B cell (primary cell): ENCODE data around the gene NPTN. TPM values are rescaled to one million over a fixed set of nuclear protein-coding genes. Genes with fewer than 3 reads are reported as not detected.

Experiments
- ATAC-seq: fragments of 200-7000 bp; cut with Tn5 transposase; one replicate; pipeline ENCODE4 v1.10.0; 2021; ENCODE audit warnings: low read depth, mild to moderate bottlenecking, moderate number of reproducible peaks, moderate library complexity
- CTCF ChIA-PET: fragments of 350-600 bp; sonication (Branson Sonifier 250); formaldehyde crosslinking; loops from one replicate; lab custom pipeline; 2021; ENCODE audit warnings: antibody characterized with exemption, inconsistent platforms; lab: Charles Lee
- POLR2A ChIA-PET: fragments of 350-600 bp; sonication (Branson Sonifier 250); formaldehyde crosslinking; loops from one replicate; lab custom pipeline; 2021; ENCODE audit warnings: antibody characterized with exemption; lab: Charles Lee
- DNase-seq: peaks from one replicate; pipeline ENCODE4 v3.0.0; 2013
- H2AFZ ChIP-seq: 2 replicates; pipeline ENCODE4 v1.6.1; 2012; ENCODE audit warnings: mild to moderate bottlenecking, low read depth, low read length; ENCODE audit not compliant: insufficient read depth, poor library complexity, severe bottlenecking
- H3K27ac ChIP-seq, 2 donors: 1 replicate in 1 of 2; 2 replicates in 1 of 2; pipeline ENCODE4 v1.5.1; 2012 to 2013; ENCODE audit warnings: low read length in 2 of 2, mild to moderate bottlenecking in 2 of 2, moderate library complexity in 1 of 2
- H3K27me3 ChIP-seq, 4 experiments: fragments of 200-600 bp in 1 of 4; sonication (generic) in 1 of 4; replicated peaks in 1 of 4; 1 replicate in 2 of 4; 2 replicates in 2 of 4; pipeline versions ENCODE4 v1.6.1 to v1.7.0; 2013 to 2016; ENCODE audit warnings: low read length in 3 of 4, mild to moderate bottlenecking in 2 of 4, mixed read lengths in 1 of 4, moderate library complexity in 1 of 4; ENCODE audit not compliant: insufficient read depth in 4 of 4, control insufficient read depth in 3 of 4; ENCODE audit errors: control extremely low read depth in 1 of 4
- H3K36me3 ChIP-seq, 2 experiments: replicated peaks in 1 of 2; 1 replicate in 1 of 2; 2 replicates in 1 of 2; pipeline versions ENCODE4 v1.6.1 to v1.7.1; 2013; ENCODE audit warnings: low read length in 1 of 2; ENCODE audit not compliant: insufficient read depth in 2 of 2, control insufficient read depth in 1 of 2; ENCODE audit errors: control extremely low read depth in 1 of 2, extremely low read depth in 1 of 2
- H3K4me1 ChIP-seq, 2 donors: fragments of 200-600 bp in 1 of 2; sonication (generic) in 1 of 2; 1 replicate in 1 of 2; 2 replicates in 1 of 2; pipeline versions ENCODE4 v1.5.1 to v1.6.1; 2013 to 2017; ENCODE audit warnings: low read length in 2 of 2; ENCODE audit not compliant: control insufficient read depth in 2 of 2, insufficient read depth in 2 of 2
- H3K4me2 ChIP-seq: replicated peaks from 2 replicates; pipeline ENCODE3; 2012; ENCODE audit warnings: mild to moderate bottlenecking, low read depth, low read length; ENCODE audit not compliant: poor library complexity, severe bottlenecking
- H3K4me3 ChIP-seq, 5 experiments: fragments of 200-600 bp in 1 of 5; sonication (generic) in 1 of 5; 1 replicate in 3 of 5; 2 replicates in 2 of 5; pipeline versions ENCODE4 v1.5.1 to v1.7.0; 2011 to 2016; ENCODE audit warnings: low read length in 4 of 5, mild to moderate bottlenecking in 4 of 5, low read depth in 2 of 5, control low read depth in 1 of 5, moderate library complexity in 1 of 5; ENCODE audit not compliant: insufficient read depth in 1 of 5; ENCODE audit errors: control extremely low read depth in 1 of 5, extremely low read depth in 1 of 5
- H3K79me2 ChIP-seq: fragments of 200-600 bp; sonication (generic); one replicate; pipeline ENCODE4 v1.6.0; 2016; ENCODE audit warnings: low read length; ENCODE audit not compliant: control insufficient read depth, insufficient read depth
- H3K9ac ChIP-seq: fragments of 200-600 bp; sonication (generic); 2 replicates; pipeline ENCODE4 v1.6.1; 2017; ENCODE audit warnings: mild to moderate bottlenecking, low read length, moderate library complexity
- H3K9me3 ChIP-seq, 3 donors: one replicate each; pipeline versions ENCODE4 v1.6.1 to v1.7.1; 2013; ENCODE audit warnings: low read length in 2 of 3; ENCODE audit not compliant: control insufficient read depth in 2 of 3, insufficient read depth in 1 of 3; ENCODE audit errors: control extremely low read depth in 1 of 3
- H4K20me1 ChIP-seq: 2 replicates; pipeline ENCODE4 v1.6.0; 2012; ENCODE audit warnings: mild to moderate bottlenecking, low read length; ENCODE audit not compliant: insufficient read depth, control insufficient read depth, poor library complexity, severe bottlenecking
- H3K27ac Mint-ChIP-seq: one replicate; pipeline ENCODE4 v1.8.0; 2021; ENCODE audit warnings: mixed read lengths
- H3K27me3 Mint-ChIP-seq: one replicate; pipeline ENCODE4 v1.8.0; 2021; ENCODE audit warnings: mixed read lengths
- H3K4me1 Mint-ChIP-seq: one replicate; pipeline ENCODE4 v1.8.0; 2021; ENCODE audit warnings: mixed read lengths
- H3K4me3 Mint-ChIP-seq: one replicate; pipeline ENCODE4 v1.8.0; 2021; ENCODE audit warnings: mixed read lengths
- H3K9me3 Mint-ChIP-seq: one replicate; pipeline ENCODE4 v1.8.0; 2022; ENCODE audit warnings: mixed read lengths; ENCODE audit not compliant: insufficient read depth
- CTCF ChIP-seq: fragments of 200-600 bp; IDR thresholded peaks from one replicate; pipeline ENCODE4 v1.8.0; 2022; ENCODE audit warnings: antibody characterized with exemption, mild to moderate bottlenecking
- EZH2 ChIP-seq: IDR thresholded peaks from 2 replicates; pipeline ENCODE4 v1.6.1; 2012; ENCODE audit warnings: borderline replicate concordance, low read depth, mild to moderate bottlenecking, moderate library complexity, low read length; ENCODE audit not compliant: insufficient read depth, poor library complexity, severe bottlenecking
- WGBS: methylation state at CpG from one replicate; pipeline ENCODE4 v1.1.5; 2013; ENCODE audit warnings: missing lambda C conversion rate; ENCODE audit not compliant: insufficient coverage; 5-methylcytosine and 5-hydroxymethylcytosine counted together
- intact Hi-C: fragments of 100-400 bp; cut with micrococcal nuclease; formaldehyde crosslinking; loops from one replicate; pipeline ENCODE4 v1.10.0; 2022
- polyA plus RNA-seq: library from polyadenylated mRNA; depleted of rRNA; stranded (reverse); fragments of >200 nt; gene quantifications from 2 replicates; pipeline ENCODE4 v1.2.3, GENCODE V29; 2012
- total RNA-seq, 2 donors: library from RNA; stranded (reverse); fragments of 120-200 nt in 1 of 2; gene quantifications; 1 replicate in 1 of 2; 2 replicates in 1 of 2; pipeline versions ENCODE4 v1.2.3 to v1.2.4, GENCODE V29; 2013 to 2022

NPTN gene
- total and polyA plus RNA-seq, 2 donors (not counting 1 experiment from before 2014, with no cell fraction given): 23.5 to 40.5 TPM

- Histone ChIP-seq H3K9ac (no peak overlapping the region), H3K79me2 (peaks cover 84% of the 10 kb centered on the region), H3K36me3 (peaks cover 0 to 4% of the 10 kb centered on the region in 2 experiments), H3K4me1 (peaks cover 3 to 8% of the 10 kb centered on the region in 2 donors), H3K27me3 (no peaks in the 10 kb centered on the region), H3K9me3 (no peaks in the 10 kb centered on the region), H3K4me2 (no peak overlapping the region), H3K4me3 (no peak overlapping the region), H3K27ac (no peak overlapping the region), H4K20me1 (peaks cover 70% of the 10 kb centered on the region), H2AFZ (no peak overlapping the region)
- H3K27me3 Mint-ChIP-seq: no peaks in the 10 kb centered on the region
- no peak overlapping the region for H3K27ac Mint-ChIP-seq
- intact Hi-C loops: no loop called here
- no peak for TF ChIP-seq CTCF
- no peak for TF ChIP-seq EZH2
- CTCF ChIA-PET: no interaction called here
- 90% methylated on average over 2 of the region's 5 CpGs for WGBS
- peaks cover 38% of the 10 kb centered on the region for H3K4me1 Mint-ChIP-seq
- POLR2A ChIA-PET: no interaction called here
- H3K4me3 Mint-ChIP-seq: no peak overlapping the region
- H3K9me3 Mint-ChIP-seq: no peaks in the 10 kb centered on the region
- DNase-seq (no peak), ATAC-seq (no peak)
Observed at GRCh38 chr15:73600413-73601335, 32.5 kb downstream of the NPTN start.

- no peaks in the 10 kb centered on the region for H3K9me3 ChIP-seq
- peaks cover 42% of the 10 kb centered on the region for H3K4me1 Mint-ChIP-seq
Observed at GRCh38 chr15:73599934-73600333, 33.3 kb downstream of the NPTN start.

More at GRCh38 chr15:73599934-73600333, 33.3 kb downstream of the NPTN start:
- WGBS: no CpG with 5 or more reads among the region's 1 CpG
- TF ChIP-seq CTCF (no peak), EZH2 (no peak)
- Histone ChIP-seq H3K27me3 (no peaks in the 10 kb centered on the region), H3K4me1 (peaks cover 3 to 8% of the 10 kb centered on the region in 2 donors), H3K79me2 (peaks cover 82% of the 10 kb centered on the region), H3K4me2 (no peak overlapping the region), H3K27ac (no peak overlapping the region), H3K36me3 (peaks cover 0 to 4% of the 10 kb centered on the region in 2 experiments), H2AFZ (no peak overlapping the region), H3K4me3 (no peak overlapping the region), H4K20me1 (peaks cover 64% of the 10 kb centered on the region), H3K9ac (no peak overlapping the region)
- CTCF ChIA-PET: no interaction called here
- Mint-ChIP-seq H3K4me3 (no peak overlapping the region), H3K27ac (no peak overlapping the region), H3K9me3 (no peaks in the 10 kb centered on the region), H3K27me3 (no peaks in the 10 kb centered on the region)
- intact Hi-C loops: no loop called here
- ATAC-seq: no peak
- POLR2A ChIA-PET: no interaction called here
- DNase-seq: no peak
